K562 (cell line): ENCODE results near the gene ARPC1A. TPM values are rescaled to one million over a fixed set of nuclear protein-coding genes. Genes with fewer than 3 reads are reported as not detected.

Experiments
- ARID1B ChIP-seq: fragments of 450-650 bp; IDR thresholded peaks from 2 replicates; pipeline ENCODE4 v1.6.1; 2016; ENCODE audit warnings: antibody characterized with exemption, mild to moderate bottlenecking, inconsistent platforms
- DIDO1 ChIP-seq: fragments of 450-650 bp; IDR thresholded peaks from 2 replicates; pipeline ENCODE4 v1.6.1; 2016; ENCODE audit warnings: low read depth, missing biosample characterization, missing genetic modification characterization
- EP300 ChIP-seq: IDR thresholded peaks from 2 replicates; pipeline ENCODE4 v1.6.1; 2012; ENCODE audit warnings: low read length, improper control_type of control experiment
- GTF2E2 ChIP-seq: fragments of 200-800 bp; sonication (Bioruptor generic); IDR thresholded peaks from 2 replicates; pipeline ENCODE4 v1.6.1; 2016; ENCODE audit warnings: missing genetic modification characterization, missing compliant biosample characterization
- HDGF ChIP-seq: fragments of 450-650 bp; IDR thresholded peaks from 2 replicates; pipeline ENCODE4 v1.6.1; 2016
- NRF1 ChIP-seq, 2 experiments: fragments of 450-650 bp; IDR thresholded peaks in 1 of 2; conservative IDR thresholded peaks in 1 of 2; 2 replicates each; pipeline ENCODE4 v1.6.1; 2014; ENCODE audit warnings: mild to moderate bottlenecking in 2 of 2
- PCBP2 ChIP-seq: fragments of 200-400 bp; formaldehyde crosslinking; IDR thresholded peaks from 2 replicates; pipeline ENCODE4 v1.6.1; 2018; ENCODE audit warnings: low read length, low read depth, mild to moderate bottlenecking, moderate library complexity; ENCODE audit not compliant: poor library complexity, severe bottlenecking
- PURB ChIP-seq: sonication (generic); formaldehyde crosslinking; IDR thresholded peaks from 2 replicates; pipeline ENCODE4 v1.9.0; 2021; ENCODE audit warnings: low read depth, mild to moderate bottlenecking, missing genetic modification reagents
- TRIM28 ChIP-seq: fragments of 450-650 bp; IDR thresholded peaks from 2 replicates; pipeline ENCODE4 v1.6.1; 2017
- ZNF146 ChIP-seq: IDR thresholded peaks from one replicate; pipeline ENCODE4 v1.6.1; 2018; ENCODE audit warnings: missing compliant biosample characterization; ENCODE audit not compliant: unreplicated experiment
- ZNF507 ChIP-seq: conservative IDR thresholded peaks from 2 replicates; pipeline ENCODE4 v1.6.1; 2017; ENCODE audit warnings: missing genetic modification characterization, missing compliant biosample characterization
- ZNF584 ChIP-seq: fragments of 200-800 bp; sonication (Bioruptor generic); IDR thresholded peaks from 2 replicates; pipeline ENCODE4 v1.6.1; 2016; ENCODE audit warnings: low read depth, mild to moderate bottlenecking, missing genetic modification characterization, missing compliant biosample characterization
- polyA plus RNA-seq, 8 experiments: library from polyadenylated mRNA; depleted of rRNA in 4 of 8; stranded (reverse) in 5 of 8; unstranded in 3 of 8; fragments of >200 nt; fragmentation: Nextera tagmentation in 2 of 8; fragmentation: Illumina TruSeq in 1 of 8; extraction: Ambion mirVana in 2 of 8; extraction: Trizol in 1 of 8; gene quantifications; 2 replicates each; pipeline versions ENCODE4 v1.2.1 to v1.2.3, GENCODE V29; 2011 to 2014; ENCODE audit warnings: inconsistent platforms in 1 of 8, missing spikeins in 1 of 8
- total RNA-seq, 7 experiments: library from RNA; depleted of rRNA in 6 of 7; stranded (reverse); fragments of >200 nt in 6 of 7; fragmentation: Illumina TruSeq in 2 of 7; extraction: Trizol in 2 of 7; gene quantifications; 2 replicates each; pipeline versions ENCODE4 v1.2.1 to v1.2.3, GENCODE V29; 2011 to 2021; ENCODE audit warnings: low replicate concordance in 1 of 7
- TF ChIP-seq, protein P1 (sequence below): fragments of 450-650 bp; IDR thresholded peaks from 2 replicates; pipeline ENCODE4 v1.6.1; 2016; ENCODE audit warnings: antibody characterized with exemption
- TF ChIP-seq, protein P2 (sequence below): sonication (generic); formaldehyde crosslinking; IDR thresholded peaks from 2 replicates; pipeline ENCODE4 v1.8.1; 2022; ENCODE audit warnings: missing genetic modification reagents
- TF ChIP-seq, protein P3 (sequence below), 3 experiments: IDR thresholded peaks in 2 of 3; conservative IDR thresholded peaks in 1 of 3; 2 replicates each; pipeline ENCODE4 v1.5.1; 2011 to 2012; ENCODE audit warnings: low read length in 3 of 3, mild to moderate bottlenecking in 3 of 3, control low read depth in 2 of 3, improper control_type of control experiment in 1 of 3, inconsistent platforms in 1 of 3, low read depth in 1 of 3, mixed read lengths in 1 of 3, moderate library complexity in 1 of 3; ENCODE audit not compliant: insufficient read depth in 2 of 3
- TF ChIP-seq, protein P4 (sequence below): fragments of 250-450 bp; sonication (Bioruptor Pico); IDR thresholded peaks from 2 replicates; pipeline ENCODE4 v1.5.0; 2021
- TF ChIP-seq, protein P5 (sequence below): fragments of 450-650 bp; conservative IDR thresholded peaks from 2 replicates; pipeline ENCODE4 v1.6.1; 2016; ENCODE audit warnings: missing genetic modification characterization, low read depth, mild to moderate bottlenecking, missing compliant biosample characterization, moderate library complexity
- TF ChIP-seq, protein P6 (sequence below), 2 experiments: fragments of 450-650 bp in 1 of 2; sonication (generic) in 1 of 2; formaldehyde crosslinking in 1 of 2; IDR thresholded peaks in 1 of 2; conservative IDR thresholded peaks in 1 of 2; 2 replicates each; pipeline versions ENCODE4 v1.6.1 to v1.8.1; 2016 to 2023; ENCODE audit warnings: mild to moderate bottlenecking in 2 of 2, moderate library complexity in 2 of 2, inconsistent platforms in 1 of 2, missing genetic modification reagents in 1 of 2
- TF ChIP-seq, protein P7 (sequence below): fragments of 250-450 bp; sonication (Bioruptor Pico); IDR thresholded peaks from 2 replicates; pipeline ENCODE4 v1.9.0; 2021; ENCODE audit warnings: mild to moderate bottlenecking

ARPC1A gene
- total and polyA plus RNA-seq, 9 of the 15 experiments (the other 6 are each of a cell fraction or from before 2014, with no cell fraction given) = 39.5 to 151 (median 86.1) TPM

DNA sequence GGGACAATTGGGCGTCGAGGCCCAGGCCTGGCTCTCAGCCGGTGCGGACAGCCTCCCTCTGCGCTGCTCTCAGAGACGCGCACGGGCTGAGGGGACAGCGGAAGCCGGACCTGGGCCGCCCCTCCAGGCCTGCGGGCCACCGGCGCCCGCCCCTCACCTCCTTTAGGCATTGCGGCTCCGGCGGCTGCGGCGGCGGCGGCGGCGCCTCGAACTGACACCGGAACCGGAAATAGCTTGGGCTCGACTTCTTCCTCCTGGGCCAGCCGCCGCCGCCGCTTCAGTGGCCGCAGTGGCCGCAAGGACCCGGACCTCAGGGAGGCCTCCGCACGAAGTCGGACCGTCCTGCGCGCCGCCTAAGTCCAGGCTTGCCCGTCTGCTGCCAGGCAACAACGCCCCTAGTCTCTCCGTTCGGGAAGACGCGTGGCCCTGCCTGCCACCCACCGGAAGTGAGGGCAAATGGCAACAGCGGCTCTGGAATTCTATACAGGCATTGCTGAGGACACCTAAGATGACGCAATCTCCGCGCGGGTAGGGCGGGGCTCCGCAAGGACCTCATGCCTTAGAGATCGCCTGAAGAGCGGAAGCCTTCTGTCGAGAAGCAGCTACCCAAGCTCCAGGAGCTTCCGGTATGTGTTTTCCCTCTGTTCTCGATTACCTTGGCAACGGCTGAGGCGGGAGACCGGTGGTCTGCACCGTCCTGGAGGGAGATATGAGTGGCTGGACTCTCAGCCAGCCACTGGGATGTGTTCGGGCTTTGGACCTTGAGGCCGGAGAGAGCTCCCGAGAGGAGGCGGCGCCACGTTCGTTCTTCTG is 82.9 kb downstream of the ARPC1A start, which contains the start of the genes BUD31 and PDAP1 (continued):
- TF ChIP-seq, protein P1, sequence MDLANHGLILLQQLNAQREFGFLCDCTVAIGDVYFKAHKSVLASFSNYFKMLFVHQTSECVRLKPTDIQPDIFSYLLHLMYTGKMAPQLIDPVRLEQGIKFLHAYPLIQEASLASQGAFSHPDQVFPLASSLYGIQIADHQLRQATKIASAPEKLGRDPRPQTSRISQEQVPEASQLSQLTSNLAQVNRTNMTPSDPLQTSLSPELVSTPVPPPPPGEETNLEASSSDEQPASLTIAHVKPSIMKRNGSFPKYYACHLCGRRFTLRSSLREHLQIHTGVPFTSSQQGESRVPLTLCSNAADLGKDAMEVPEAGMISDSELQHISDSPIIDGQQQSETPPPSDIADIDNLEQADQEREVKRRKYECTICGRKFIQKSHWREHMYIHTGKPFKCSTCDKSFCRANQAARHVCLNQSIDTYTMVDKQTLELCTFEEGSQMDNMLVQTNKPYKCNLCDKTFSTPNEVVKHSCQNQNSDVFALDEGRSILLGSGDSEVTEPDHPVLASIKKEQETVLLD = no peak
- TF ChIP-seq ZNF507 (no peak), ZNF146 (CRISPR knock-in tag) (no peak), ZNF584 (CRISPR knock-in tag) (no peak; the same call in 1 of the 2 replicates), PCBP2 (no peak), NRF1 (conservative IDR thresholded peaks at IDR 0.05 in 1 of 2, IDR thresholded peaks at IDR 0.05 in 1 of 2) (peak; percentile 65 to 72), HDGF (no peak), PURB (CRISPR knock-in tag) (no peak), DIDO1 (tag) (peak; percentile 74; the same call in 1 of the 2 replicates), TRIM28 (no peak; the same call in 1 of the 2 replicates), EP300 (peak; percentile 60; the same call in 1 of the 2 replicates), GTF2E2 (tag) (peak; percentile 94), ARID1B (peak; percentile 42; the same call in 1 of the 2 replicates)
- TF ChIP-seq, protein P2, sequence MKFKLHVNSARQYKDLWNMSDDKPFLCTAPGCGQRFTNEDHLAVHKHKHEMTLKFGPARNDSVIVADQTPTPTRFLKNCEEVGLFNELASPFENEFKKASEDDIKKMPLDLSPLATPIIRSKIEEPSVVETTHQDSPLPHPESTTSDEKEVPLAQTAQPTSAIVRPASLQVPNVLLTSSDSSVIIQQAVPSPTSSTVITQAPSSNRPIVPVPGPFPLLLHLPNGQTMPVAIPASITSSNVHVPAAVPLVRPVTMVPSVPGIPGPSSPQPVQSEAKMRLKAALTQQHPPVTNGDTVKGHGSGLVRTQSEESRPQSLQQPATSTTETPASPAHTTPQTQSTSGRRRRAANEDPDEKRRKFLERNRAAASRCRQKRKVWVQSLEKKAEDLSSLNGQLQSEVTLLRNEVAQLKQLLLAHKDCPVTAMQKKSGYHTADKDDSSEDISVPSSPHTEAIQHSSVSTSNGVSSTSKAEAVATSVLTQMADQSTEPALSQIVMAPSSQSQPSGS (CRISPR knock-in tag) = peak; percentile 96
- TF ChIP-seq, protein P3, sequence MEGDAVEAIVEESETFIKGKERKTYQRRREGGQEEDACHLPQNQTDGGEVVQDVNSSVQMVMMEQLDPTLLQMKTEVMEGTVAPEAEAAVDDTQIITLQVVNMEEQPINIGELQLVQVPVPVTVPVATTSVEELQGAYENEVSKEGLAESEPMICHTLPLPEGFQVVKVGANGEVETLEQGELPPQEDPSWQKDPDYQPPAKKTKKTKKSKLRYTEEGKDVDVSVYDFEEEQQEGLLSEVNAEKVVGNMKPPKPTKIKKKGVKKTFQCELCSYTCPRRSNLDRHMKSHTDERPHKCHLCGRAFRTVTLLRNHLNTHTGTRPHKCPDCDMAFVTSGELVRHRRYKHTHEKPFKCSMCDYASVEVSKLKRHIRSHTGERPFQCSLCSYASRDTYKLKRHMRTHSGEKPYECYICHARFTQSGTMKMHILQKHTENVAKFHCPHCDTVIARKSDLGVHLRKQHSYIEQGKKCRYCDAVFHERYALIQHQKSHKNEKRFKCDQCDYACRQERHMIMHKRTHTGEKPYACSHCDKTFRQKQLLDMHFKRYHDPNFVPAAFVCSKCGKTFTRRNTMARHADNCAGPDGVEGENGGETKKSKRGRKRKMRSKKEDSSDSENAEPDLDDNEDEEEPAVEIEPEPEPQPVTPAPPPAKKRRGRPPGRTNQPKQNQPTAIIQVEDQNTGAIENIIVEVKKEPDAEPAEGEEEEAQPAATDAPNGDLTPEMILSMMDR (IDR thresholded peaks at IDR 0.05 in 2 of 3, conservative IDR thresholded peaks at IDR 0.05 in 1 of 3; ENCODE audit: insufficient read depth in 2 of 3, low read depth in 1 of 3, low read length in 3 of 3) = peak in 1 of 3 experiments; percentile 18; a peak in 1 of 6 replicates
- TF ChIP-seq, protein P4, sequence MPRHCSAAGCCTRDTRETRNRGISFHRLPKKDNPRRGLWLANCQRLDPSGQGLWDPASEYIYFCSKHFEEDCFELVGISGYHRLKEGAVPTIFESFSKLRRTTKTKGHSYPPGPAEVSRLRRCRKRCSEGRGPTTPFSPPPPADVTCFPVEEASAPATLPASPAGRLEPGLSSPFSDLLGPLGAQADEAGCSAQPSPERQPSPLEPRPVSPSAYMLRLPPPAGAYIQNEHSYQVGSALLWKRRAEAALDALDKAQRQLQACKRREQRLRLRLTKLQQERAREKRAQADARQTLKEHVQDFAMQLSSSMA = 0 out of 2 replicates have a peak, but pooled peaks have one; percentile 47
- TF ChIP-seq, protein P5, sequence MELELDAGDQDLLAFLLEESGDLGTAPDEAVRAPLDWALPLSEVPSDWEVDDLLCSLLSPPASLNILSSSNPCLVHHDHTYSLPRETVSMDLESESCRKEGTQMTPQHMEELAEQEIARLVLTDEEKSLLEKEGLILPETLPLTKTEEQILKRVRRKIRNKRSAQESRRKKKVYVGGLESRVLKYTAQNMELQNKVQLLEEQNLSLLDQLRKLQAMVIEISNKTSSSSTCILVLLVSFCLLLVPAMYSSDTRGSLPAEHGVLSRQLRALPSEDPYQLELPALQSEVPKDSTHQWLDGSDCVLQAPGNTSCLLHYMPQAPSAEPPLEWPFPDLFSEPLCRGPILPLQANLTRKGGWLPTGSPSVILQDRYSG (tag) = no peak
- TF ChIP-seq, protein P6, sequence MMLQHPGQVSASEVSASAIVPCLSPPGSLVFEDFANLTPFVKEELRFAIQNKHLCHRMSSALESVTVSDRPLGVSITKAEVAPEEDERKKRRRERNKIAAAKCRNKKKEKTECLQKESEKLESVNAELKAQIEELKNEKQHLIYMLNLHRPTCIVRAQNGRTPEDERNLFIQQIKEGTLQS (IDR thresholded peaks at IDR 0.05) = peak; percentile 100
- TF ChIP-seq, protein P6 (CRISPR knock-in tag; conservative IDR thresholded peaks at IDR 0.05) = peak; percentile 100
- TF ChIP-seq, protein P7, sequence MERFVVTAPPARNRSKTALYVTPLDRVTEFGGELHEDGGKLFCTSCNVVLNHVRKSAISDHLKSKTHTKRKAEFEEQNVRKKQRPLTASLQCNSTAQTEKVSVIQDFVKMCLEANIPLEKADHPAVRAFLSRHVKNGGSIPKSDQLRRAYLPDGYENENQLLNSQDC (CRISPR knock-in tag) = peak; percentile 89
